Measurements from ENCODE around the gene CXCL1. TPM values are rescaled to one million over a fixed set of nuclear protein-coding genes. Genes with fewer than 3 reads are reported as not detected.

CXCL1 gene
- total RNA-seq, 1 donor from 2014 or later, result 0.52 TPM

- no peaks in the 10 kb centered on the region for H3K9me3 ChIP-seq (ENCODE audit: control insufficient read depth in 3 of 3, low read length in 3 of 3)
- no peaks in the 10 kb centered on the region for H3K36me3 ChIP-seq (ENCODE audit: control insufficient read depth in 3 of 3, insufficient read depth in 3 of 3, low read length in 3 of 3)
- H3K27ac ChIP-seq (ENCODE audit: low read depth, low read length), result no peak overlapping the region
- no peak overlapping the region for H3K4me3 ChIP-seq (ENCODE audit: low read length in 3 of 3)
- H3K4me1 ChIP-seq (ENCODE audit: control insufficient read depth in 3 of 3, insufficient read depth in 3 of 3, low read length in 3 of 3), result no peaks in the 10 kb centered on the region
- H3K27me3 ChIP-seq (ENCODE audit: control insufficient read depth in 3 of 3, insufficient read depth in 3 of 3, low read length in 3 of 3), result no peaks in the 10 kb centered on the region
- no peak overlapping the region for H3K9ac ChIP-seq (ENCODE audit: low read depth in 1 of 3, low read length in 3 of 3)
Observed at GRCh38 chr4:73908965-73909364, 39.8 kb downstream of the CXCL1 start.

GRCh38 chr4:73911746-73912145 is 42.6 kb downstream of the CXCL1 start:
- Histone ChIP-seq H3K4me1 (ENCODE audit: control insufficient read depth in 3 of 3, insufficient read depth in 3 of 3, low read length in 3 of 3) (no peaks in the 10 kb centered on the region), H3K27me3 (ENCODE audit: control insufficient read depth in 3 of 3, insufficient read depth in 3 of 3, low read length in 3 of 3) (no peaks in the 10 kb centered on the region), H3K27ac (ENCODE audit: low read depth, low read length) (no peak overlapping the region), H3K4me3 (ENCODE audit: low read length in 3 of 3) (no peak overlapping the region), H3K36me3 (ENCODE audit: control insufficient read depth in 3 of 3, insufficient read depth in 3 of 3, low read length in 3 of 3) (no peaks in the 10 kb centered on the region), H3K9me3 (ENCODE audit: control insufficient read depth in 3 of 3, low read length in 3 of 3) (no peaks in the 10 kb centered on the region), H3K9ac (ENCODE audit: low read depth in 1 of 3, low read length in 3 of 3) (no peak overlapping the region)

GRCh38 chr4:73912191-73912590 is 43.0 kb downstream of the CXCL1 start:
- Histone ChIP-seq H3K9ac (ENCODE audit: low read depth in 1 of 3, low read length in 3 of 3) (no peak overlapping the region), H3K9me3 (ENCODE audit: control insufficient read depth in 3 of 3, low read length in 3 of 3) (no peaks in the 10 kb centered on the region)

GRCh38 chr4:73914071-73914470 is 44.9 kb downstream of the CXCL1 start:
- no peaks in the 10 kb centered on the region for H3K27me3 ChIP-seq (ENCODE audit: control insufficient read depth in 3 of 3, insufficient read depth in 3 of 3, low read length in 3 of 3)
- no peak overlapping the region for H3K27ac ChIP-seq (ENCODE audit: low read depth, low read length)
- H3K9ac ChIP-seq (ENCODE audit: low read depth in 1 of 3, low read length in 3 of 3), result no peak overlapping the region
- no peaks in the 10 kb centered on the region for H3K4me1 ChIP-seq (ENCODE audit: control insufficient read depth in 3 of 3, insufficient read depth in 3 of 3, low read length in 3 of 3)
- H3K36me3 ChIP-seq (ENCODE audit: control insufficient read depth in 3 of 3, insufficient read depth in 3 of 3, low read length in 3 of 3), result no peaks in the 10 kb centered on the region
- H3K4me3 ChIP-seq (ENCODE audit: low read length in 3 of 3), result no peak overlapping the region
- no peaks in the 10 kb centered on the region for H3K9me3 ChIP-seq (ENCODE audit: control insufficient read depth in 3 of 3, low read length in 3 of 3)

More at GRCh38 chr4:73912191-73912590, 43.0 kb downstream of the CXCL1 start:
- Histone ChIP-seq H3K27me3 (ENCODE audit: control insufficient read depth in 3 of 3, insufficient read depth in 3 of 3, low read length in 3 of 3) (no peaks in the 10 kb centered on the region), H3K27ac (ENCODE audit: low read depth, low read length) (no peak overlapping the region), H3K4me3 (ENCODE audit: low read length in 3 of 3) (no peak overlapping the region), H3K36me3 (ENCODE audit: control insufficient read depth in 3 of 3, insufficient read depth in 3 of 3, low read length in 3 of 3) (no peaks in the 10 kb centered on the region), H3K4me1 (ENCODE audit: control insufficient read depth in 3 of 3, insufficient read depth in 3 of 3, low read length in 3 of 3) (no peaks in the 10 kb centered on the region)

- no peak overlapping the region for H3K27ac ChIP-seq (ENCODE audit: low read depth, low read length)
- no peaks in the 10 kb centered on the region for H3K27me3 ChIP-seq (ENCODE audit: control insufficient read depth in 3 of 3, insufficient read depth in 3 of 3, low read length in 3 of 3)
- no peaks in the 10 kb centered on the region for H3K4me1 ChIP-seq (ENCODE audit: control insufficient read depth in 3 of 3, insufficient read depth in 3 of 3, low read length in 3 of 3)
- no peak overlapping the region for H3K9ac ChIP-seq (ENCODE audit: low read depth in 1 of 3, low read length in 3 of 3)
- H3K36me3 ChIP-seq (ENCODE audit: control insufficient read depth in 3 of 3, insufficient read depth in 3 of 3, low read length in 3 of 3), result no peaks in the 10 kb centered on the region
- no peak overlapping the region for H3K4me3 ChIP-seq (ENCODE audit: low read length in 3 of 3)
- H3K9me3 ChIP-seq (ENCODE audit: control insufficient read depth in 3 of 3, low read length in 3 of 3), result no peaks in the 10 kb centered on the region
Observed at GRCh38 chr4:73916172-73916925, 47.2 kb downstream of the CXCL1 start.

GRCh38 chr4:73917081-73917501 is 47.9 kb downstream of the CXCL1 start:
- Histone ChIP-seq H3K9me3 (ENCODE audit: control insufficient read depth in 3 of 3, low read length in 3 of 3) (no peaks in the 10 kb centered on the region), H3K27ac (ENCODE audit: low read depth, low read length) (no peak overlapping the region), H3K4me3 (ENCODE audit: low read length in 3 of 3) (no peak overlapping the region), H3K36me3 (ENCODE audit: control insufficient read depth in 3 of 3, insufficient read depth in 3 of 3, low read length in 3 of 3) (no peaks in the 10 kb centered on the region), H3K27me3 (ENCODE audit: control insufficient read depth in 3 of 3, insufficient read depth in 3 of 3, low read length in 3 of 3) (no peaks in the 10 kb centered on the region), H3K4me1 (ENCODE audit: control insufficient read depth in 3 of 3, insufficient read depth in 3 of 3, low read length in 3 of 3) (no peaks in the 10 kb centered on the region), H3K9ac (ENCODE audit: low read depth in 1 of 3, low read length in 3 of 3) (no peak overlapping the region)

GRCh38 chr4:73918058-73918457 is 48.9 kb downstream of the CXCL1 start:
- Histone ChIP-seq H3K4me3 (ENCODE audit: low read length in 3 of 3) (no peak overlapping the region), H3K27ac (ENCODE audit: low read depth, low read length) (no peak overlapping the region), H3K36me3 (ENCODE audit: control insufficient read depth in 3 of 3, insufficient read depth in 3 of 3, low read length in 3 of 3) (no peaks in the 10 kb centered on the region), H3K9ac (ENCODE audit: low read depth in 1 of 3, low read length in 3 of 3) (no peak overlapping the region), H3K27me3 (ENCODE audit: control insufficient read depth in 3 of 3, insufficient read depth in 3 of 3, low read length in 3 of 3) (no peaks in the 10 kb centered on the region), H3K9me3 (ENCODE audit: control insufficient read depth in 3 of 3, low read length in 3 of 3) (no peaks in the 10 kb centered on the region), H3K4me1 (ENCODE audit: control insufficient read depth in 3 of 3, insufficient read depth in 3 of 3, low read length in 3 of 3) (no peaks in the 10 kb centered on the region)

GRCh38 chr4:73919691-73920090 is 50.5 kb downstream of the CXCL1 start:
- no peak overlapping the region for H3K27ac ChIP-seq (ENCODE audit: low read depth, low read length)
- H3K27me3 ChIP-seq (ENCODE audit: control insufficient read depth in 3 of 3, insufficient read depth in 3 of 3, low read length in 3 of 3), result no peaks in the 10 kb centered on the region
- H3K9me3 ChIP-seq (ENCODE audit: control insufficient read depth in 3 of 3, low read length in 3 of 3), result no peaks in the 10 kb centered on the region
- H3K36me3 ChIP-seq (ENCODE audit: control insufficient read depth in 3 of 3, insufficient read depth in 3 of 3, low read length in 3 of 3), result no peaks in the 10 kb centered on the region
- no peak overlapping the region for H3K4me3 ChIP-seq (ENCODE audit: low read length in 3 of 3)
- H3K4me1 ChIP-seq (ENCODE audit: control insufficient read depth in 3 of 3, insufficient read depth in 3 of 3, low read length in 3 of 3), result no peaks in the 10 kb centered on the region
- H3K9ac ChIP-seq (ENCODE audit: low read depth in 1 of 3, low read length in 3 of 3), result no peak overlapping the region

Other genes with a start within 250 kb of the CXCL1 start
- not detected for gene RASSF6, start 249.0 kb upstream of the CXCL1 start, total RNA-seq
- 1.0 TPM for gene CXCL8, start 128.8 kb upstream of the CXCL1 start, total RNA-seq
- not detected for gene CXCL6, start 32.7 kb upstream of the CXCL1 start, total RNA-seq
- not detected for gene PF4V1, start 16.1 kb upstream of the CXCL1 start, total RNA-seq
- gene PF4, start 112.6 kb downstream of the CXCL1 start, total RNA-seq, result 4.7 TPM
- gene PPBP, start 118.8 kb downstream of the CXCL1 start, total RNA-seq, result 15.1 TPM
- under 0.01 TPM for gene CXCL5, start 129.3 kb downstream of the CXCL1 start, total RNA-seq
- gene CXCL3, start 169.3 kb downstream of the CXCL1 start, total RNA-seq, result not detected
- gene CXCL2, start 229.8 kb downstream of the CXCL1 start, total RNA-seq, result 3.1 TPM

All from skeletal muscle tissue (tissue), 4 donors.